H9 (cell line): ENCODE results near the gene MACROH2A1. TPM values are rescaled to one million over a fixed set of nuclear protein-coding genes. Genes with fewer than 3 reads are reported as not detected.

Experiments used
- DNase-seq: peaks from one replicate; pipeline ENCODE4 v3.0.0-alpha.2; 2017
- H2AFZ ChIP-seq: one replicate; pipeline ENCODE4 v1.6.1; 2013; ENCODE audit warnings: mild to moderate bottlenecking, low read length, control low read depth, moderate library complexity
- H2AK5ac ChIP-seq: 2 replicates; pipeline ENCODE4 v1.6.1; 2013; ENCODE audit warnings: low read length, control low read depth, mixed read lengths; ENCODE audit not compliant: insufficient read length
- H2BK120ac ChIP-seq: one replicate; pipeline ENCODE4 v1.6.1; 2013; ENCODE audit warnings: low read depth, mild to moderate bottlenecking, low read length, control low read depth, inconsistent platforms; ENCODE audit not compliant: poor library complexity, severe bottlenecking
- H2BK12ac ChIP-seq: 2 replicates; pipeline ENCODE4 v1.6.1; 2013; ENCODE audit warnings: low read length, control low read depth, mixed read lengths, low read depth; ENCODE audit not compliant: insufficient read length
- H2BK15ac ChIP-seq: 2 replicates; pipeline ENCODE4 v1.6.1; 2013; ENCODE audit warnings: low read depth, low read length, control low read depth
- H2BK20ac ChIP-seq: one replicate; pipeline ENCODE4 v1.6.1; 2013; ENCODE audit warnings: low read depth, mild to moderate bottlenecking, low read length, control low read depth, inconsistent platforms; ENCODE audit not compliant: poor library complexity, severe bottlenecking
- H2BK5ac ChIP-seq: 2 replicates; pipeline ENCODE4 v1.6.1; 2013; ENCODE audit warnings: low read length, control low read depth, mixed read lengths; ENCODE audit not compliant: insufficient read length
- H3K14ac ChIP-seq: 2 replicates; pipeline ENCODE4 v1.6.1; 2013; ENCODE audit warnings: low read length, control low read depth; ENCODE audit not compliant: insufficient read depth
- H3K18ac ChIP-seq: 2 replicates; pipeline ENCODE4 v1.6.1; 2013; ENCODE audit warnings: low read depth, mild to moderate bottlenecking, mixed read lengths, low read length, control low read depth; ENCODE audit not compliant: insufficient read length
- H3K23ac ChIP-seq: 2 replicates; pipeline ENCODE4 v1.6.1; 2013; ENCODE audit warnings: low read length, control low read depth, mixed read lengths, low read depth; ENCODE audit not compliant: insufficient read length
- H3K23me2 ChIP-seq: 2 replicates; pipeline ENCODE4 v1.6.1; 2013; ENCODE audit warnings: low read depth, mild to moderate bottlenecking, mixed read lengths, low read length, control low read depth; ENCODE audit not compliant: insufficient read length, poor library complexity, severe bottlenecking
- H3K27ac ChIP-seq: 2 replicates; pipeline ENCODE4 v1.5.1; 2013; ENCODE audit warnings: low read length, control low read depth, mixed read lengths, low read depth; ENCODE audit not compliant: insufficient read length
- H3K27me3 ChIP-seq: 2 replicates; pipeline ENCODE4 v1.6.1; 2013; ENCODE audit warnings: low read length, control low read depth, inconsistent platforms; ENCODE audit not compliant: insufficient read depth
- H3K4ac ChIP-seq: 2 replicates; pipeline ENCODE4 v1.6.1; 2013; ENCODE audit warnings: low read depth, mild to moderate bottlenecking, control low read depth, inconsistent platforms, low read length, moderate library complexity
- H3K4me1 ChIP-seq: 2 replicates; pipeline ENCODE4 v1.6.1; 2013; ENCODE audit warnings: low read length, control low read depth, inconsistent platforms; ENCODE audit not compliant: insufficient read depth
- H3K4me2 ChIP-seq: 2 replicates; pipeline ENCODE4 v1.6.1; 2013; ENCODE audit warnings: low read length, control low read depth, mixed read lengths; ENCODE audit not compliant: insufficient read length, insufficient read depth
- H3K56ac ChIP-seq: 2 replicates; pipeline ENCODE4 v1.6.1; 2013; ENCODE audit warnings: low read depth, mild to moderate bottlenecking, mixed read lengths, low read length, control low read depth; ENCODE audit not compliant: insufficient read length
- H3K79me1 ChIP-seq: 2 replicates; pipeline ENCODE4 v1.6.1; 2013; ENCODE audit warnings: low read depth, mild to moderate bottlenecking, moderate library complexity, low read length, control low read depth, inconsistent platforms; ENCODE audit not compliant: insufficient read depth, poor library complexity, severe bottlenecking
- H3K79me2 ChIP-seq: 2 replicates; pipeline ENCODE4 v1.6.1; 2013; ENCODE audit warnings: low read length, control low read depth, inconsistent platforms; ENCODE audit not compliant: insufficient read depth
- H3K9ac ChIP-seq: 2 replicates; pipeline ENCODE4 v1.6.1; 2013; ENCODE audit warnings: low read length, control low read depth, mixed read lengths; ENCODE audit not compliant: insufficient read length; ENCODE audit errors: extremely low read depth
- H3K9me3 ChIP-seq: one replicate; pipeline ENCODE4 v1.6.1; 2013; ENCODE audit warnings: low read depth, low read length, inconsistent platforms; ENCODE audit not compliant: control insufficient read depth
- H3T11ph ChIP-seq: one replicate; pipeline ENCODE4 v1.6.1; 2013; ENCODE audit warnings: mild to moderate bottlenecking, low read length, control low read depth, inconsistent platforms
- H4K20me1 ChIP-seq: one replicate; pipeline ENCODE4 v1.6.1; 2013; ENCODE audit not compliant: control insufficient read depth, insufficient read length, insufficient read depth
- H4K5ac ChIP-seq: 2 replicates; pipeline ENCODE4 v1.6.1; 2013; ENCODE audit warnings: low read depth, mild to moderate bottlenecking, mixed read lengths, low read length, control low read depth; ENCODE audit not compliant: insufficient read length
- H4K8ac ChIP-seq: replicated peaks from 2 replicates; pipeline ENCODE4 v1.6.1; 2013; ENCODE audit warnings: low read length, control low read depth, mixed read lengths, low read depth; ENCODE audit not compliant: insufficient read length
- H4K91ac ChIP-seq: 2 replicates; pipeline ENCODE4 v1.6.1; 2013; ENCODE audit warnings: low read depth, mild to moderate bottlenecking, moderate library complexity, mixed read lengths, low read length, control low read depth; ENCODE audit not compliant: insufficient read length
- H3K27ac Mint-ChIP-seq, 3 experiments: 2 replicates in 2 of 3; 3 replicates in 1 of 3; pipeline ENCODE4 v1.8.0; 2020 to 2021; ENCODE audit warnings: mixed read lengths in 3 of 3, mild to moderate bottlenecking in 1 of 3, moderate library complexity in 1 of 3
- H3K27me3 Mint-ChIP-seq: 2 replicates; pipeline ENCODE4 v1.8.0; 2021; ENCODE audit warnings: low read depth, mild to moderate bottlenecking, moderate library complexity, mixed read lengths
- H3K36me3 Mint-ChIP-seq, 3 experiments: 2 replicates in 2 of 3; 3 replicates in 1 of 3; pipeline ENCODE4 v1.8.0; 2020 to 2021; ENCODE audit warnings: low read depth in 3 of 3, mixed read lengths in 3 of 3; ENCODE audit not compliant: insufficient read depth in 1 of 3
- H3K4me1 Mint-ChIP-seq, 2 experiments: 2 replicates each; pipeline ENCODE4 v1.8.0; 2020; ENCODE audit warnings: mixed read lengths in 2 of 2
- H3K4me3 Mint-ChIP-seq, 2 experiments: 2 replicates in 1 of 2; 3 replicates in 1 of 2; pipeline ENCODE4 v1.8.0; 2020 to 2021; ENCODE audit warnings: mild to moderate bottlenecking in 2 of 2, mixed read lengths in 2 of 2, moderate library complexity in 1 of 2
- H3K9me3 Mint-ChIP-seq, 2 experiments: 2 replicates in 1 of 2; 3 replicates in 1 of 2; pipeline ENCODE4 v1.8.0; 2020; ENCODE audit warnings: mild to moderate bottlenecking in 2 of 2, mixed read lengths in 2 of 2, moderate library complexity in 1 of 2
- WGBS: extraction: QIAGEN DNeasy Blood & Tissue Kit; methylation state at CpG from one replicate; pipeline ENCODE4 v1.1.7; 2013; ENCODE audit warnings: missing lambda C conversion rate, low lambda C conversion rate, mixed read lengths; ENCODE audit not compliant: insufficient read length; ENCODE audit errors: extremely low coverage; 5-methylcytosine and 5-hydroxymethylcytosine counted together
- total RNA-seq: library from RNA; stranded (reverse); gene quantifications from 2 replicates; pipeline ENCODE4 v1.2.1, GENCODE V29; 2021
- TF ChIP-seq, protein P1 (sequence below): fragments of 200-600 bp; sonication (generic); conservative IDR thresholded peaks from 3 replicates; pipeline ENCODE4 v1.8.0; 2021; ENCODE audit warnings: antibody characterized with exemption, mild to moderate bottlenecking

Gene MACROH2A1
- total RNA-seq, 1 experiment from 2014 or later: 111 TPM

DNA sequence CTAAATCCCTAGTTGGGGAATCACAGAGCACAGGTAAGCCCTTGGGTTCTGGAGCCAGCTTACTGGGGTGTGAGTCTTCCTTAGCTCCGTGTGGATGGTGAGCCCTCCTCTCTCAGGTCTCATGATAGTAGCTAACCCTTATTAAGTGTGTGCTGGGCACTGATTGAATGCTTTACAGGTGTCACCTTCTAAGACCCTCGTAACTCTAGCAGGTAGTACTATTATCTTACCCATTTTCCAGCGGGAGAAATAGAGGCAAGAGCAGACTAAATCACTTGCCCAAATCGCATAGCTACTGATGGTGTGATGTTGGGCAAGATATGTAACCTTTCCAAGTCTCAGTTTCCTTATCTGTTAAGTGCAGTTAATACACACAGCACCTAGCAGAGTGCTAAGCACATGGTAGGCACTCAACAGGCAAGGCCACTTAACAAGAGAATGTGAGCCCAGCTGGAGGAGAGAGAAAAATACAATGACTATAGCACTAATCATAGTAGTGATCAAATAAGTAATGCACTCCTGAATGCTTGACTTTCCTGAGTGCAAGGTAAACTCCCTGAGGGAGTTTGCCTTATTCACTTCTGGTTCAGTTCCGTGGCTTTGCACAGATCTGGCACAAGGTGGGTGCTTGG lies 48.4 kb upstream of the MACROH2A1 start, which contains the start of gene DCANP1:
DCANP1 (minus strand) TSS at position 51 of the 632 bp plus-strand sequence. CDS start 240 bp downstream, outside the sequence.
- Mint-ChIP-seq H3K27me3 (peaks cover 81% of the 10 kb centered on the region), H3K27ac (0 out of 7 replicates have a peak within 1 kb of the TSS, but pooled peaks of 1 of the 3 experiments have one; percentile 25), H3K36me3 (no peaks in the 10 kb centered on the region), H3K4me1 (peaks cover 12 to 14% of the 10 kb centered on the region in 2 experiments), H3K9me3 (no peaks in the 10 kb centered on the region; a peak in 1 of 5 replicates), H3K4me3 (no peak within 1 kb of the TSS)
- no peak within 1 kb of the TSS for H3K23ac ChIP-seq
- no peak within 1 kb of the TSS for H3K18ac ChIP-seq
- TF ChIP-seq, protein P1, sequence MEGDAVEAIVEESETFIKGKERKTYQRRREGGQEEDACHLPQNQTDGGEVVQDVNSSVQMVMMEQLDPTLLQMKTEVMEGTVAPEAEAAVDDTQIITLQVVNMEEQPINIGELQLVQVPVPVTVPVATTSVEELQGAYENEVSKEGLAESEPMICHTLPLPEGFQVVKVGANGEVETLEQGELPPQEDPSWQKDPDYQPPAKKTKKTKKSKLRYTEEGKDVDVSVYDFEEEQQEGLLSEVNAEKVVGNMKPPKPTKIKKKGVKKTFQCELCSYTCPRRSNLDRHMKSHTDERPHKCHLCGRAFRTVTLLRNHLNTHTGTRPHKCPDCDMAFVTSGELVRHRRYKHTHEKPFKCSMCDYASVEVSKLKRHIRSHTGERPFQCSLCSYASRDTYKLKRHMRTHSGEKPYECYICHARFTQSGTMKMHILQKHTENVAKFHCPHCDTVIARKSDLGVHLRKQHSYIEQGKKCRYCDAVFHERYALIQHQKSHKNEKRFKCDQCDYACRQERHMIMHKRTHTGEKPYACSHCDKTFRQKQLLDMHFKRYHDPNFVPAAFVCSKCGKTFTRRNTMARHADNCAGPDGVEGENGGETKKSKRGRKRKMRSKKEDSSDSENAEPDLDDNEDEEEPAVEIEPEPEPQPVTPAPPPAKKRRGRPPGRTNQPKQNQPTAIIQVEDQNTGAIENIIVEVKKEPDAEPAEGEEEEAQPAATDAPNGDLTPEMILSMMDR: no peak
- H3K14ac ChIP-seq: no peak within 1 kb of the TSS
- H4K20me1 ChIP-seq: no peaks in the 10 kb centered on the region
- H3K79me1 ChIP-seq: no peaks in the 10 kb centered on the region
- no peaks in the 10 kb centered on the region for H3K4me1 ChIP-seq
- H3K79me2 ChIP-seq: no peaks in the 10 kb centered on the region
- H3K23me2 ChIP-seq: no peaks in the 10 kb centered on the region
- H2BK12ac ChIP-seq: no peak within 1 kb of the TSS
- no peak within 1 kb of the TSS for H2BK15ac ChIP-seq
- no peak within 1 kb of the TSS for H3K4ac ChIP-seq
- H2AFZ ChIP-seq: no peak within 1 kb of the TSS
- H3K9ac ChIP-seq: no peak within 1 kb of the TSS
- no peak within 1 kb of the TSS for H2BK5ac ChIP-seq
- peaks cover 2% of the 10 kb centered on the region; the same call in 1 of the 2 replicates for H3K27me3 ChIP-seq
- DNase-seq: no peak
- H3T11ph ChIP-seq: no peak within 1 kb of the TSS
- WGBS: no CpG with 5 or more reads among the region's 5 CpGs
- no peak within 1 kb of the TSS for H2AK5ac ChIP-seq
- H3K56ac ChIP-seq: no peak within 1 kb of the TSS
- no peak within 1 kb of the TSS for H3K27ac ChIP-seq
- H3K9me3 ChIP-seq: no peaks in the 10 kb centered on the region
- no peak within 1 kb of the TSS for H3K4me2 ChIP-seq
- no peak within 1 kb of the TSS for H4K5ac ChIP-seq
- no peak within 1 kb of the TSS for H2BK20ac ChIP-seq
- no peak within 1 kb of the TSS for H4K8ac ChIP-seq
- H2BK120ac ChIP-seq: no peak within 1 kb of the TSS
- no peak within 1 kb of the TSS for H4K91ac ChIP-seq
